Activated CD4-positive, alpha-beta T cell treated with anti-CD3 and anti-CD28 coated beads, Interleukin-2, amount 10 ng/mL, durations not matched to agents 7 days and 5 days (primary cell): ENCODE results near the gene CHRM5. TPM values are rescaled to one million over a fixed set of nuclear protein-coding genes. Genes with fewer than 3 reads are reported as not detected.
A peak's percentile ranks its signal among the peaks of the same experiment; 100 is the strongest.
"Not testable (repeated sequence)": the region's sequence is repeated elsewhere in the genome, so short reads cannot be mapped to it uniquely, and the experiment has no call there.

Experiments
- CTCF ChIA-PET: fragments of 350-600 bp; sonication (Branson Sonifier 250); formaldehyde crosslinking; loops from one replicate; lab custom pipeline; 2021; ENCODE audit warnings: antibody characterized with exemption; lab: Charles Lee
- POLR2A ChIA-PET: fragments of 350-600 bp; sonication (Branson Sonifier 250); formaldehyde crosslinking; loops from one replicate; lab custom pipeline; 2021; ENCODE audit warnings: antibody characterized with exemption; lab: Charles Lee
- DNase-seq: peaks from one replicate; pipeline ENCODE4 v3.0.0-alpha.2; 2020
- H3K27ac Mint-ChIP-seq: one replicate; pipeline ENCODE4 v1.8.0; 2021; ENCODE audit warnings: mild to moderate bottlenecking, moderate library complexity, mixed read lengths
- H3K27me3 Mint-ChIP-seq: one replicate; pipeline ENCODE4 v1.8.0; 2021; ENCODE audit warnings: mixed read lengths
- H3K36me3 Mint-ChIP-seq: one replicate; pipeline ENCODE4 v1.8.0; 2021; ENCODE audit warnings: low read depth, mixed read lengths
- H3K4me1 Mint-ChIP-seq: one replicate; pipeline ENCODE4 v1.8.0; 2021; ENCODE audit warnings: mixed read lengths
- H3K4me3 Mint-ChIP-seq: one replicate; pipeline ENCODE4 v1.8.0; 2021; ENCODE audit warnings: mild to moderate bottlenecking, moderate library complexity, mixed read lengths
- H3K9me3 Mint-ChIP-seq: one replicate; pipeline ENCODE4 v1.8.0; 2021; ENCODE audit warnings: mixed read lengths
- total RNA-seq, 2 experiments: library from RNA; stranded (reverse); gene quantifications; one replicate each; pipeline ENCODE4 v1.2.3, GENCODE V29; 2021

Gene CHRM5
- total RNA-seq, 2 experiments from 2014 or later: not detected

DNA sequence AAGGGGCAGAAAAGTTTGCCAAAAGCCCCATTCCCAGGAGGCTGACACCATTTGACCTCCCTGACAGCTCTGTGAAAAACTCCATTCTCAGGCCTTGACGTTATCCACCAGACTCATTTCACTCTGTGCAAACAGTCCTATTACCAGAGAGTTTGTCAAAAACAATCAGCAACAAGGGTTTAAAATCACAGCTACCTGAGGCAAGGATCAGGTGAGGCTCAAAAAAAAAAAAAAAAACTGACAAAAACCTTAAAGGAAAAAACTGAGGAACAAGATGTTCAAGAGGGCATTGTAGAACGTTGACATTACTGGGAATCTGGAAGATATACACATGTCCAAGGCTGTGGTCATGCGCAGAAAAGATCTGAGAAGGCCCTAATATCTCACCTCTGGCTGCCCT lies 59.3 kb downstream of the CHRM5 start:
- H3K27ac Mint-ChIP-seq: no peak overlapping the region
- peaks cover 7% of the 10 kb centered on the region for H3K4me1 Mint-ChIP-seq
- H3K4me3 Mint-ChIP-seq: no peak overlapping the region
- DNase-seq: no peak
- ChIA-PET CTCF (no interaction called here), POLR2A (no interaction called here)
- H3K36me3 Mint-ChIP-seq: peaks cover 6% of the 10 kb centered on the region
- peaks cover 5% of the 10 kb centered on the region for H3K9me3 Mint-ChIP-seq
- no peaks in the 10 kb centered on the region for H3K27me3 Mint-ChIP-seq

DNA sequence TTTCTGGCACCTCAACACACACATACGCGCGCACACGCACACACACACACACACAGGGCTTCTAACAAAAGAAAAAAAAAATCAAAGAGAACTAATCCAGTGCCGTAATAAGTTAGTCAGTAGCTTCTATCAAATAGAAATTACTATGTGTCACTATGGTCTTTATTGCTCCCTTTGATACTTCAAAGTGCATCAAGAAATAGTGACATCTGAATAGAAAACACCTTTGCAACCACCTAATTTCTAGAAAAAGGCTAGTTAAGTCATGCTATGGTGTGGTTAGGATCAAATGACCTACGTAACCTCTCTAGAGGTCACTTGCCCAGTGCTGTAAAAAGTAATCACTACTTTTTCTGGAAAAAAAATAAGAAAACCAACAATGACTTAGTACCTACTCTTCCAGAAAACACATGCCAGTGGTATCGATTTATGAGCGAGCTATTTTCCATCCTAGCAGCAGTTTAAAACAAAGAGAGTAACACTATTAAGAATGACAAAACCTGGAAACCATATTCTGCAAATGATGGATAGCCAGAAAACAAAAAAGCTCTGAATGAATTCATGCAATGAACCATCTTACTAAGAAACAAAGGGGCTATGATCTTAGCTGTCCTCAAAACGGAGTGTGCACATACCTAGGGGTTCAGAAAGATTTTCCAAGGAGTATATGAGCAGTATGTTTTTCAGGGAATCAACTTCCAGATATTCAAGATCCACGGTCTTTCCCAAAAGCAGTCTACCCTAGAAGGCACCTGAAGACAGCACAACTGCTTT lies 63.9 kb downstream of the CHRM5 start:
- H3K27ac Mint-ChIP-seq: no peak overlapping the region
- peaks cover 4% of the 10 kb centered on the region for H3K36me3 Mint-ChIP-seq
- no peaks in the 10 kb centered on the region for H3K27me3 Mint-ChIP-seq
- no peak overlapping the region for H3K4me3 Mint-ChIP-seq
- CTCF ChIA-PET: no interaction called here
- POLR2A ChIA-PET: no interaction called here
- DNase-seq: no peak
- peaks cover 6% of the 10 kb centered on the region for H3K4me1 Mint-ChIP-seq
- H3K9me3 Mint-ChIP-seq: peaks cover 5% of the 10 kb centered on the region

- H3K9me3 Mint-ChIP-seq: no peaks in the 10 kb centered on the region
- peak overlapping the region; percentile 87 for H3K4me3 Mint-ChIP-seq
- peak; percentile 72 for DNase-seq
- ChIA-PET CTCF (interaction anchor here (1.2 kb wide), 1 partner anchor 16 kb away, joined by 3 read pairs; no protein-coding TSS in a partner anchor), POLR2A (interaction anchor here (0.6 kb wide), 1 partner anchor 15 kb away, joined by 3 read pairs; no protein-coding TSS in a partner anchor)
- H3K4me1 Mint-ChIP-seq: peaks cover 27% of the 10 kb centered on the region
- H3K36me3 Mint-ChIP-seq: no peaks in the 10 kb centered on the region
- peak overlapping the region; percentile 91 for H3K27ac Mint-ChIP-seq
- H3K27me3 Mint-ChIP-seq: no peaks in the 10 kb centered on the region
Observed at GRCh38 chr15:34038023-34038870, 70.0 kb downstream of the CHRM5 start.

DNA sequence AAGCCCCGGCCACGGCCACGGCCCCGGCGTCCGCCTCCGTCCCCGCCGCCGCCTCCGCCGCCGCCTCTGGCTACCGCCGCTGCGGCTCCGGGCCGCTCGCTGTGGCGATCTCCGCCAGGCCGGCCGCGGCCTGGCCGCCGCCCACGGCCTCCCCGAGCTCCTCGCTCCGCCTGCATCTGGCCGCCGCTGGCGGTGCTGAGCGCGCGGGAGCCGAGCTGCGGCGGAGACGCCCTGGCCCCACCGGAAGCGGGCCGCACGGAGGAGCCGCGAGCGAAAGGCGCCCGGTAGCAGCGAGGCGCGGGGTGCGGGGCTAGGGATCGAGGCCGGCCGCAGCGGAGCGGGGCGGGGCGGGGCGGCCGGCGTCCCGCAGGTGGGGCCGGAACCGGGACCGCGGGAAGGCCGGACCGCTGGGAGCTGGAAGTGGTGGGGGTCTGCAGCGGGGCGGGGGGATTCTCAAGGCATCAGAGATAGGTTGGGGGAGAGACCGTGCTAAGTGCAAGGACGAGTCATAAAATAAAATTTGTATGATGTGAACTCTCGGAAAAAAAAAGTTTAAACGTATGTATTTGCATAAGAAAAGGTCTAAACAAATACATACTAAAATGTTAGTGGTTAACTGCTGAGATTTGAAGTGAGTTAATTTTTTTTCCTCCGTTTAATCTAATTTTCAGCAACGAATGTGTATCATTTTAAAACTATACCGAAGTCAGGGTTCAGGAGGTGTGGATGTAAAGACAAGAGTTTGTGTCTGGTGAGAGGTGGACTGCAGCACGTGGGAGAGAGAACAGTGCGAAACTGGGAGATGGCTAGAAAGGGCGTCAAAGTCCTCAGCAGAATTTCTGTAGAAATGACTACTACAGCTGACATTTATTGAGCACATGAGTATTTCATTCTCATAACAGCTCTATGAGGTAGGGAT lies 70.8 kb downstream of the CHRM5 start, which contains the start of gene AVEN:
TSS of gene AVEN (minus strand) at position 334 of the 919 bp plus-strand sequence. CDS start at position 176, 158 bp downstream.
- no peaks in the 10 kb centered on the region for H3K27me3 Mint-ChIP-seq
- peak within 1 kb of the TSS; percentile 87 for H3K4me3 Mint-ChIP-seq
- peak; percentile 63 for DNase-seq
- H3K9me3 Mint-ChIP-seq: no peaks in the 10 kb centered on the region
- H3K27ac Mint-ChIP-seq: peak within 1 kb of the TSS; percentile 97
- H3K36me3 Mint-ChIP-seq: no peaks in the 10 kb centered on the region
- ChIA-PET CTCF (no interaction called here), POLR2A (interaction anchor here (0.7 kb wide), 1 partner anchor 14 kb away, joined by 3 read pairs; no protein-coding TSS in a partner anchor)
- H3K4me1 Mint-ChIP-seq: peaks cover 32% of the 10 kb centered on the region

GRCh38 chr15:34039790-34040113 lies 71.5 kb downstream of the CHRM5 start:
- CTCF ChIA-PET: interaction anchor here (0.6 to 1.0 kb wide), 4 partner anchors 13 to 166 kb away, joined by 3 to 4 read pairs (median 3); no protein-coding TSS in a partner anchor
- Mint-ChIP-seq H3K4me3 (peak overlapping the region; percentile 69), H3K9me3 (no peaks in the 10 kb centered on the region), H3K36me3 (no peaks in the 10 kb centered on the region), H3K27me3 (no peaks in the 10 kb centered on the region), H3K4me1 (peaks cover 33% of the 10 kb centered on the region), H3K27ac (peak overlapping the region; percentile 97)
- POLR2A ChIA-PET: no interaction called here
- no peak for DNase-seq

DNA sequence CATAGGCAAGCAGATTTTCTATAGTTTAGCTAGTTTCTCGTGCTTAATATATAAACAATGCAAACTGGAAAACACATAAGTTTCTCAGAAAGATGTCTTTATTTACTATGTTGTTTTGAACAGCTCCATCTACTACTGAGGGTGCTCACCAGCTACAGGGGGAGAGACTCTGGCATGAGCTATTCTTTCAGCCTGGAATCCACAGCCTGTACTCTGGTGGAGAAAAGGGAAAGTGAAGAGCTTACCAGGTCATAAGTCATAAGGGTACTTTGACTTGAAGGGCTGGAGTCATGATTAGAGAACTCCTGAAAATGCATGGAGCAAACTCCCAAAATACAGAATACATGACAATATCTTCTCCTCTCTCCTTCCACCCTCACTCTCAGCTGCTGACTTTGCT lies 75.1 kb downstream of the CHRM5 start:
- no peaks in the 10 kb centered on the region for H3K9me3 Mint-ChIP-seq
- no peaks in the 10 kb centered on the region for H3K36me3 Mint-ChIP-seq
- no peaks in the 10 kb centered on the region for H3K27me3 Mint-ChIP-seq
- ChIA-PET POLR2A (no interaction called here), CTCF (interaction anchor here (0.6 to 0.8 kb wide), 2 partner anchors 8 to 662 kb away, joined by 3 to 4 read pairs; no protein-coding TSS in a partner anchor)
- H3K4me3 Mint-ChIP-seq: no peak overlapping the region
- no peak for DNase-seq
- H3K27ac Mint-ChIP-seq: no peak overlapping the region
- H3K4me1 Mint-ChIP-seq: peaks cover 22% of the 10 kb centered on the region

DNA sequence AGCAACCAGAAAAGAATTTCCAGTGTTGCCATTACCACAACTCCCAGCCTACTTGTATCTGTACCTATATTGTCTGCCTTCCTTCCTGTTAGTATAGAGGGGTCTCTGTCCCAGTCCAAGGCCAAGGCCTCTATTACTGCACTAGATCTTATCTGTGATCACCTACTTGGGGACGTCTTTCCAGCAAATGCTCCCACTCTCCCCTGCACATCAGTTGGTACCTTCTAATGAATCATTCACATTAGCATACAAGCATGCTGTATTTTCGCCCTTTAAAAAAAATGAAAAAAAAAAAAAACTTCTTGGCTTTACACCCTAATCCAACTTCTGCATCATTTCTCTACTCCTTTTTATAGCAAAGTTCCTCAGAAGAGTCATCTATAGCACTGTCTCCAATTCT lies 75.5 kb downstream of the CHRM5 start:
- no peaks in the 10 kb centered on the region for H3K27me3 Mint-ChIP-seq
- CTCF ChIA-PET: interaction anchor here (0.8 kb wide), 1 partner anchor 8 kb away, joined by 4 read pairs; no protein-coding TSS in a partner anchor
- DNase-seq: no peak
- POLR2A ChIA-PET: no interaction called here
- H3K4me3 Mint-ChIP-seq: no peak overlapping the region
- no peaks in the 10 kb centered on the region for H3K9me3 Mint-ChIP-seq
- no peaks in the 10 kb centered on the region for H3K36me3 Mint-ChIP-seq
- H3K27ac Mint-ChIP-seq: no peak overlapping the region
- H3K4me1 Mint-ChIP-seq: peaks cover 22% of the 10 kb centered on the region

GRCh38 chr15:34046471-34047145 lies 78.3 kb downstream of the CHRM5 start:
- CTCF ChIA-PET: no interaction called here
- H3K27me3 Mint-ChIP-seq: peaks cover 8% of the 10 kb centered on the region

DNA sequence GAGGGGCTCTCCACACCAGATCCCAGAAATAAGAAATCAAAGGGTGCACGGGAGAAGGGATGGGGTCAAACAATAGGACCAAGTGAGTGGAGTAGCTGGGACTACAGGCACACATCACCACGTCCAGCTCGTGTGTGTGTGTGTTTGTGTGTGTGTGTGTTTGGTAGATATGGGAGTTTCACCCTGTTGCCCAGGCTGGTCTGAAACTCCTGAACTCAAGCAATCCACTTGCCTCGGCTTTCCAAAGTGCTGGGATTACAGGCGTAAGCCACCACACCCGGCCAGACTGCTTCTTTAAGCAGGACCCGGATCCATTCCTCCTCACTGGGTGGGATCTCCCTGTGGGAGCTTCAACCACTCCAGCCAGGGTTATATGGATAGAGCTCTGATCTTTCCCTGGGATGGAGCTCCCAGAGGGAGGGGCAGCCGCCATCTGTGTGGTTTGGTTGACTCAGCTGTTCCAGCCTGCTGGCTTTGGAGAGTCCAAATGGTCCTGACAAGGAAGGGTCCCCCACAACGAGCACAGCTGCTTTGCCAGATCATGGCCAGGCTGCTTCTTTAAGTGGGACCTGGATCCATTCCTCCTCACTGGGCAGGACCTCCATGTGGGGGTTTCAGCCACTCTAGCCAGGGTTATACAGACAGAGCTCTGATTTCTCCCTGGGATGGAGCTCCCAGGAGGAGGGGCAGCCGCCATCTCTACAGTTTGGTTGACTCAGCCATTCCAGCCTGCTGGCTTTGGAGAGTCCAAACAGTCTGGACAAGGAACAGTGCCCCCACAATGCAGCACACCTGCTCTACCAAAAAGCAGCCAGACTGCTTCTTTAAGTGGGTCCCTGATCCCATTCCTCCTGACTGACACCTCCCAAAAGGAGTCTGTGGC lies 79.8 kb downstream of the CHRM5 start:
- Mint-ChIP-seq H3K9me3 (peaks cover 26% of the 10 kb centered on the region), H3K4me1 (peaks cover 6% of the 10 kb centered on the region), H3K4me3 (no peak overlapping the region), H3K27ac (no peak overlapping the region), H3K27me3 (peaks cover 9% of the 10 kb centered on the region), H3K36me3 (peaks cover 23% of the 10 kb centered on the region)
- ChIA-PET CTCF (interaction anchor here (0.6 kb wide), 1 partner anchor 58 kb away, joined by 4 read pairs; no protein-coding TSS in a partner anchor), POLR2A (no interaction called here)
- DNase-seq: no peak

More at GRCh38 chr15:34046471-34047145, 78.3 kb downstream of the CHRM5 start:
- DNase-seq: no peak
- peaks cover 6% of the 10 kb centered on the region for H3K4me1 Mint-ChIP-seq
- POLR2A ChIA-PET: no interaction called here
- no peak overlapping the region for H3K4me3 Mint-ChIP-seq
- no peak overlapping the region for H3K27ac Mint-ChIP-seq
- peaks cover 19% of the 10 kb centered on the region for H3K9me3 Mint-ChIP-seq
- H3K36me3 Mint-ChIP-seq: peaks cover 18% of the 10 kb centered on the region

- CTCF ChIA-PET: no interaction called here
Observed at GRCh38 chr15:34049112-34049511, 80.8 kb downstream of the CHRM5 start.

GRCh38 chr15:34050385-34050784 lies 82.1 kb downstream of the CHRM5 start:
- H3K9me3 Mint-ChIP-seq: peaks cover 26% of the 10 kb centered on the region
- DNase-seq, POLR2A ChIA-PET, H3K27ac Mint-ChIP-seq, H3K4me1 Mint-ChIP-seq, H3K27me3 Mint-ChIP-seq, H3K4me3 Mint-ChIP-seq, CTCF ChIA-PET: not testable (repeated sequence)
- peaks cover 23% of the 10 kb centered on the region for H3K36me3 Mint-ChIP-seq

More at GRCh38 chr15:34049112-34049511, 80.8 kb downstream of the CHRM5 start:
- POLR2A ChIA-PET: no interaction called here
- no peak for DNase-seq
- peaks cover 26% of the 10 kb centered on the region for H3K9me3 Mint-ChIP-seq
- no peak overlapping the region for H3K27ac Mint-ChIP-seq
- H3K4me1 Mint-ChIP-seq: peaks cover under 1% of the 10 kb centered on the region
- H3K27me3 Mint-ChIP-seq: peaks cover 9% of the 10 kb centered on the region
- H3K4me3 Mint-ChIP-seq: no peak overlapping the region
- H3K36me3 Mint-ChIP-seq: peaks cover 23% of the 10 kb centered on the region
